ENCODE measurements around the gene KCNB1. TPM values are rescaled to one million over a fixed set of nuclear protein-coding genes. Genes with fewer than 3 reads are reported as not detected.

Gene KCNB1
- total and polyA plus RNA-seq, 2 of the 4 experiments (the other 2 are of a cell fraction): 0.05 TPM; not detected in 1

- Histone ChIP-seq H2AK9ac (replicated peaks; ENCODE audit: low read depth, low read length, poor library complexity) (no peak overlapping the region), H4K8ac (ENCODE audit: low read depth in 2 of 2, low read length in 2 of 2) (no peak overlapping the region), H3K56ac (ENCODE audit: extremely low read depth, insufficient read depth, low read length) (no peak overlapping the region), H3K18ac (ENCODE audit: low read depth, low read length) (no peak overlapping the region), H2BK120ac (ENCODE audit: low read depth, low read length) (no peak overlapping the region), H4K91ac (ENCODE audit: insufficient read depth, low read depth, low read length) (no peak overlapping the region), H3K4me2 (ENCODE audit: low read depth, low read length) (no peak overlapping the region), H2AK5ac (ENCODE audit: low read depth, low read length) (no peak overlapping the region), H3K4me3 (ENCODE audit: insufficient read depth, low read depth, low read length) (no peak overlapping the region), H3K9ac (ENCODE audit: low read depth, low read length) (no peak overlapping the region), H2BK15ac (ENCODE audit: low read depth, low read length) (no peak overlapping the region), H3K27ac (ENCODE audit: insufficient read depth, low read length) (no peak overlapping the region), H3K4me1 (ENCODE audit: control insufficient read depth, insufficient read depth, low read length) (peaks cover 2% of the 10 kb centered on the region; the same call in 1 of the 2 replicates), H4K5ac (ENCODE audit: low read depth, low read length) (no peak overlapping the region), H4K20me1 (ENCODE audit: insufficient read depth, low read length) (no peaks in the 10 kb centered on the region), H3K23ac (ENCODE audit: low read depth, low read length) (no peak overlapping the region), H3K36me3 (ENCODE audit: control insufficient read depth, insufficient read depth, low read length) (no peaks in the 10 kb centered on the region), H2BK5ac (ENCODE audit: low read depth, low read length, poor library complexity, severe bottlenecking) (no peak overlapping the region), H3K27me3 (ENCODE audit: control insufficient read depth, insufficient read depth, low read length) (peaks cover 15% of the 10 kb centered on the region), H3K14ac (replicated peaks; ENCODE audit: low read depth, low read length) (no peak overlapping the region), H3K9me1 (ENCODE audit: insufficient read depth, low read length) (no peaks in the 10 kb centered on the region), H2BK20ac (ENCODE audit: low read depth, low read length) (no peak overlapping the region), H3K79me1 (ENCODE audit: low read depth in 1 of 2, low read length in 2 of 2) (no peaks in the 10 kb centered on the region), H3K9me3 (ENCODE audit: control insufficient read depth, insufficient read depth, low read length) (no peaks in the 10 kb centered on the region), H3K4ac (ENCODE audit: low read depth, low read length) (no peak overlapping the region), H2AFZ (replicated peaks; ENCODE audit: low read length, poor library complexity) (no peak overlapping the region)
- dilution Hi-C loops (cut with HindIII; ENCODE audit: low sequenced_read_pairs, unreplicated experiment): no loop called here
- DNase-seq (no peak), ATAC-seq (ENCODE audit: low read depth) (no peak)
- BruUV-seq (replicated peaks): no TSS peak
- CTCF ChIA-PET: no interaction called here
- intact Hi-C loops (cut with micrococcal nuclease): no loop called here
- in situ Hi-C loops (cut with MboI; ENCODE audit: low sequenced_read_pairs): loop anchor here (25.0 kb wide), 1 partner anchor 523 kb away; no protein-coding TSS in a partner anchor
- 30% methylated on average over 3 of the region's 9 CpGs; no CpG with 5 or more reads in 1 of the 2 experiments for WGBS, 2 experiments (ENCODE audit: extremely low coverage in 2 of 2, insufficient read length in 1 of 2)
- TF ChIP-seq CTCF (conservative IDR thresholded peaks at IDR 0.05; ENCODE audit: low read depth, low read length) (no peak), CHD1 (IDR thresholded peaks at IDR 0.05; ENCODE audit: low read depth, low read length) (no peak), NFE2L2 (IDR thresholded peaks at IDR 0.05; ENCODE audit: low read depth, low read length) (no peak), USF2 (IDR thresholded peaks at IDR 0.05; ENCODE audit: low read depth, low read length) (no peak), SMC3 (IDR thresholded peaks at IDR 0.05; ENCODE audit: low read depth, low read length) (no peak), BHLHE40 (IDR thresholded peaks at IDR 0.05; ENCODE audit: low read depth, low read length) (no peak), RAD21 (IDR thresholded peaks at IDR 0.05; ENCODE audit: low read length) (no peak), ELK1 (IDR thresholded peaks at IDR 0.05; ENCODE audit: borderline replicate concordance, low read depth, low read length) (no peak), RCOR1 (IDR thresholded peaks at IDR 0.05; ENCODE audit: insufficient replicate concordance, low read length) (no peak), POLR2A (IDR thresholded peaks at IDR 0.05; ENCODE audit: low read depth, low read length) (no peak), MXI1 (IDR thresholded peaks at IDR 0.05; ENCODE audit: borderline replicate concordance, low read depth, low read length) (no peak), CEBPB (IDR thresholded peaks at IDR 0.05; ENCODE audit: low read depth, low read length) (no peak), MAZ (IDR thresholded peaks at IDR 0.05; ENCODE audit: borderline replicate concordance, low read depth, low read length) (no peak), MAFK (IDR thresholded peaks at IDR 0.05; ENCODE audit: low read depth, low read length) (no peak), RFX5 (IDR thresholded peaks at IDR 0.05; ENCODE audit: low read depth, low read length) (no peak), FOS (IDR thresholded peaks at IDR 0.05; ENCODE audit: low read depth, low read length) (no peak)
- POLR2A ChIA-PET (ENCODE audit: unreplicated experiment): no interaction called here
Measured at GRCh38 chr20:49339123-49339522, 143.3 kb downstream of the KCNB1 start.

Data from IMR-90 (cell line).